GM19467 (cell line): ENCODE results near the gene LURAP1L.
"Not testable (repeated sequence)": the region's sequence is repeated elsewhere in the genome, so short reads cannot be mapped to it uniquely, and the experiment has no call there.

ENCODE experiments used
- ATAC-seq: cut with Tn5 transposase; IDR thresholded peaks from one replicate; pipeline ENCODE4 v1.9.1; 2021; ENCODE audit warnings: mild to moderate bottlenecking, moderate library complexity; ENCODE audit not compliant: unreplicated experiment

LURAP1L gene

GRCh38 chr9:12855066-12855465 is 80.2 kb downstream of the LURAP1L start:
- no peak for ATAC-seq

DNA sequence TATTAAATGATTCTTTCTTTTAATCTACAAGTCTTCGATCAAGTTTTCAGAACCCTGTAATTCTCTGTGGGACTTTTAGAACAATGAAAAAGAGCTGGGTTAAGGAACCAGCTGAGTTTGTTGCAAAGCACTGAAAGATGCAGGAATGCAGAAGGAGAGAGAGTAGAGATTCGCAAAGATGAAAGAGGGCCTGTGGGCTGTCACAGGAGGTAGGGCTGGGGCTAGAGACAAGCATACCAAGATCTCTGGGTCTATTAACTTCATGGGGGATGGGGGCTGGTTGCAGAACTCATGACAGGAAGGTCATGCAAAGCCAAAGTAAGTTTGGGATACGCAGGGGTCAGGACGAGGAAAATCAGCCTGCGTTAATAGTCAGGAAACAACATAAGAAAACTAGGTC is 81.8 kb downstream of the LURAP1L start:
- no peak for ATAC-seq

- no peak for ATAC-seq
Measured at GRCh38 chr9:12859704-12860251, 85.0 kb downstream of the LURAP1L start.

DNA sequence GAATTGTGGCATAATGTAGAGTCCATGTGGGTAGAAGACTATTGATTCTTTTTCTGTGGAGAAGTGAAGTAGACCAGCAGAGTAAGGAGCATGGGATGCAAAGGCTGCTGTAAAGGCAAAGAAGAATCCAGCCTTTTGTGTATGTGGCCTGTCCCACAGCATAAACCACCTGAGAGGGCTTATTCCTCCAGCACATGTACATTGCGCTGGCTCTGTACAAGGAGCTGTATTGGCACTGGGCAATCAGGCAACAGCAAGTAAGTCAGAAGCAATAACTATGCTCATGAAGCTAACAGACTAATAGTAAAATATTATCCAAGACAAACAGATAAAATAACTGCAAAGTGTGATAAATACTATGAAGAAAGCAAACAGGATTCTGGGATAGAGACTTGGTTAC is 86.2 kb downstream of the LURAP1L start:
- no peak for ATAC-seq

DNA sequence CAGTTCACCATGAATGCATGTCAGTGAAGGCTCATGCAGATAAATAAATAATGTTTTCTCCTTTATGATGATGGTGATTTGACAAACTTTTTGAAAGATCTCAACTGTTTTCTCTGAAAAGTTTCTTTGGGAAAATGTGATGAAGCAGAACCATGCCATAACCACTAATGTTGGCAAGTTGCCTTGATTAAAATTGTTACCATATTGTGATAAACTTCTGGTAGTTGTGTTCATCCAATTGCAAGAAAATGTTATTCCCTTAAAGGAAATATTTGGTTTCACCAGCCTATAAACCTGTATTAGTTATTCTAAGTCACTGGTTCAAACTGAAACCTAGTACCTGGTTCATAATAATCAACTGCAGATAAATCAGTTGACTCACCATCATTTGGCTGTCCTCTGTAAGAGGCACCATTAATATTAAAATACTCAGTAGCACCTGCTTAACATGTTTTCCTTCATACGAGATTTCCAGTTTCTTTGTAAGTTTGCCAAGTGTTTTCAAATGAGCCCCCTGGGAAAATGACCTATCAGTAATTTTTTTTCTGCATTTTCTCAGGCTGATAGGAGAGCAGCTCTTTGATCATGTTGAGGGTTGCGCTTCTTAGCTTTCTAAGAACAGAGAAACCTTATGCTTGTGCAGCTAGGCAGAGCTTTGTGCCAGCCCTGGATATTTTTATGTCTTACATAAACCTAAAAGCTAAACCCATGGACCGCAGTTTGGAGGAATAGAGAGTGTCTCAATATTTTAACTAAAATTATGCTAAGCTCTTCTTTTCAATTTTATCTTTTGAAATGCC is 88.0 kb downstream of the LURAP1L start:
- ATAC-seq, result no peak

DNA sequence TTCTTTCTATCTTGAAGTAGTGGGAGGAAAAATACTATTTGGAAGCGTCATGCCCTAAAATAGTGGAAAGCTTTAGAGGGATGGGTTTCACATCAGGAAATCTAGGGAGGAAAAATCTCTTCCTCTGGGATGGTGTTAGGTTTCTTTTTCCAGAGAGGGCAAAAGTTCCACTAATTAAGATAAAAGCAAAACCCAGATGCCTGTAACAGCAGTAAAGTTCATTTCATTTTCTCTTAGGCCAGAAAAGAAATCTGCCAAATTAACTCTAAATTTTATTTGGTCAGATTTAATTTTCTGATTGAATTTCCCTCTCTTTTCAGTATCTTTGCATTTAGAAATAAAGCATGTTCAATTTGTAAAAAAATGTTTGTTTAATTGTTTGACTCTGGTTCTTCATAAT is 88.8 kb downstream of the LURAP1L start:
- no peak for ATAC-seq

DNA sequence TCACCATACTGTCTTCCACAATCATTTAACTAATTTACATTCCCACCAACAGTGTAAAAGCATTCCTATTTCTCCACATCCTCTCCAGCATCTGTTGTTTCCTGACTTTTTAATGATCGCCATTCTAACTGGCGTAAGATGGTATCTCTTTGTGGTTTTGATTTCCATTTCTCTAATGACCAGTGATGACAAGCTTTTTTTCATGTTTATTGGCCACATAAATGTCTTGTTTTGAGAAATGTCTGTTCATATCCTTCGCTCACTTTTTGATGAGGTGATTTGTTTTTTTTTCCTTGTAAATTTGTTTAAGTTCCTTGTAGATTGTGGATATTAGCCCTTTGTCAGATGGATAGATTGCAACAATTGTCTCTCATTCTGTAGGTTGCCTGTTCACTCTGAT is 90.6 kb downstream of the LURAP1L start:
- ATAC-seq, result not testable (repeated sequence)
